Activated gamma-delta T cell treated with anti-CD3 and anti-CD28 coated beads, Interleukin-2, amount 50 U/mL, for 16 hours (primary cell): ENCODE data around the gene PRKG2.

Experiments used
- DNase-seq: peaks from one replicate; pipeline ENCODE4 v3.0.0-alpha.2; 2020; ENCODE audit warnings: low read depth

PRKG2 gene

GRCh38 chr4:81095389-81095788, 119.6 kb downstream of the PRKG2 start:
- DNase-seq = no peak

- no peak for DNase-seq
Observed at GRCh38 chr4:81093720-81094401, 121.2 kb downstream of the PRKG2 start.

- DNase-seq = no peak
Observed at GRCh38 chr4:81085979-81086378, 129.0 kb downstream of the PRKG2 start.

GRCh38 chr4:81085291-81085690, 129.7 kb downstream of the PRKG2 start:
- no peak for DNase-seq

GRCh38 chr4:81084634-81085033, 130.4 kb downstream of the PRKG2 start:
- no peak for DNase-seq

GRCh38 chr4:81084029-81084428, 131.0 kb downstream of the PRKG2 start:
- DNase-seq = no peak

- no peak for DNase-seq
Observed at GRCh38 chr4:81081156-81081555, 133.9 kb downstream of the PRKG2 start.

GRCh38 chr4:81071013-81071412, 144.0 kb downstream of the PRKG2 start:
- no peak for DNase-seq

- DNase-seq = peak; percentile 31
Observed at GRCh38 chr4:81069706-81070331, 145.2 kb downstream of the PRKG2 start.

GRCh38 chr4:81065446-81065845, 149.6 kb downstream of the PRKG2 start:
- no peak for DNase-seq

GRCh38 chr4:81062001-81062400, 153.0 kb downstream of the PRKG2 start:
- DNase-seq = no peak

GRCh38 chr4:81061344-81061730, 153.7 kb downstream of the PRKG2 start:
- DNase-seq = no peak

- no peak for DNase-seq
Observed at GRCh38 chr4:81060587-81061343, 154.3 kb downstream of the PRKG2 start.

GRCh38 chr4:81058621-81059020, 156.4 kb downstream of the PRKG2 start:
- no peak for DNase-seq

GRCh38 chr4:81052119-81053068, 162.6 kb downstream of the PRKG2 start:
- no peak for DNase-seq

- DNase-seq = no peak
Observed at GRCh38 chr4:81049907-81050306, 165.1 kb downstream of the PRKG2 start.

GRCh38 chr4:81049330-81049729, 165.7 kb downstream of the PRKG2 start:
- DNase-seq = no peak

GRCh38 chr4:81042578-81043365, 172.2 kb downstream of the PRKG2 start:
- DNase-seq = no peak

- no peak for DNase-seq
Observed at GRCh38 chr4:81040012-81040659, 174.9 kb downstream of the PRKG2 start.

GRCh38 chr4:81039351-81039972, 175.6 kb downstream of the PRKG2 start:
- no peak for DNase-seq
